AG09309 (cell line): ENCODE data around the gene CRHBP.

Source experiments
- DNase-seq: peaks from one replicate; pipeline ENCODE4 v3.0.0-alpha.2; 2010; ENCODE audit warnings: low read depth
- H3K4me3 ChIP-seq: 2 replicates; pipeline ENCODE4 v1.5.1; 2011; ENCODE audit warnings: mild to moderate bottlenecking, low read depth, low read length, moderate library complexity; ENCODE audit not compliant: control insufficient read depth
- CTCF ChIP-seq: IDR thresholded peaks from 2 replicates; pipeline ENCODE4 v1.5.1; 2011; ENCODE audit warnings: mild to moderate bottlenecking, low read depth, low read length, inconsistent platforms; ENCODE audit not compliant: insufficient read depth, control insufficient read depth; ENCODE audit errors: missing control alignments

Gene CRHBP

GRCh38 chr5:76960004-76960625 is 7.3 kb downstream of the CRHBP start:
- no peak for DNase-seq
- no peak for TF ChIP-seq CTCF
- no peak overlapping the region for H3K4me3 ChIP-seq

- no peak for DNase-seq
- no peak overlapping the region for H3K4me3 ChIP-seq
- no peak for TF ChIP-seq CTCF
Observed at GRCh38 chr5:76964060-76964459, 11.2 kb downstream of the CRHBP start.

DNA sequence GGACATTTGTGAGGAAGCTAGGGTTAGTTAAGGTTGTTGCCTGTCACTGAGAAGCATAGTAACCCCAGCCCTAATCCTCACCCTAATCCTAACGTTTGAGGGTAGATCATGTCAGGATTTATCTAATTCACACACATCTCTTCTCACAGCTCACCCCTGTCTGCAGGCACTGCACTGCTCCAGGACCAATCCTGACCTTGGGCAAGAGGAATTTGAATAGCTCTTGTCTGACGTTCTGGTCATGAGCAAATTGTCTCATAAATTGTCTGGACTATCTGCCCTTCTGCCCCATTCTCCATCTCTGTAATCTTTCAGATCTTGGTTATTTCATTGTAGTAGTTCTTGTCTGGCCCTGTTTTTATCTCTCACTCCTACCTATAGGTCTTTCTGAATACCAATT is 18.7 kb downstream of the CRHBP start:
- DNase-seq = no peak
- no peak overlapping the region for H3K4me3 ChIP-seq
- TF ChIP-seq CTCF = no peak

- no peak overlapping the region for H3K4me3 ChIP-seq
- TF ChIP-seq CTCF = no peak
- no peak for DNase-seq
Observed at GRCh38 chr5:76972689-76973088, 19.8 kb downstream of the CRHBP start.

- no peak for DNase-seq
- no peak for TF ChIP-seq CTCF
- no peak overlapping the region for H3K4me3 ChIP-seq
Observed at GRCh38 chr5:76974785-76975184, 21.9 kb downstream of the CRHBP start.

DNA sequence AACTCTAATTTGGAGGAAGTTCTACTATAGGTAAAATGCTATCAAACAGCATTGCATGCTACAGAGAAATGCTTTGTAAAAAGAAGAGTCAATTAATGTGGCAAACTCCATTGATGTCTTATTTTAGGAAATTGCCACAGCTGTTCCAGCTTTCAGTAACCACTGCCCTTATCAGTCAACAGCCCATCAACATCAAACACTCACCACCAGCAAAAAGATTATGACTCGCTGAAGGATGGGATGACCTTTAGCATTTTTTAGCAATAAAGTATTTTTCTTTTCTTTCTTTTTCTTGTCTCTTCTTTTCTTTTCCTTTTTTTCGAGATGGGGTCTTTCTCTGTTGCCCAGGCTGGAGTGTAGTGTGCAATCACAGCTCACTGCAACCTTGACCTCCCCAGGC is 26.0 kb downstream of the CRHBP start:
- TF ChIP-seq CTCF = no peak
- no peak overlapping the region for H3K4me3 ChIP-seq
- DNase-seq = no peak
